A549 (cell line): Measurements from ENCODE around the gene MYRF.

Experiments
- FOSL2 ChIP-seq, 2 experiments: fragments of 450-650 bp in 1 of 2; fragments of >200 bp in 1 of 2; sonication (Bioruptor Twin) in 1 of 2; formaldehyde crosslinking; IDR thresholded peaks; 2 replicates each; pipeline versions ENCODE4 v1.5.0 to v1.6.1; 2016 to 2020; ENCODE audit warnings: mild to moderate bottlenecking in 1 of 2, moderate library complexity in 1 of 2
- MYC ChIP-seq: IDR thresholded peaks from 2 replicates; pipeline ENCODE4 v1.6.1; 2012; ENCODE audit warnings: mild to moderate bottlenecking, inconsistent platforms, low read length, improper control_type of control experiment, borderline replicate concordance
- POLR2A ChIP-seq: IDR thresholded peaks from 2 replicates; pipeline ENCODE4 v1.6.1; 2012; ENCODE audit warnings: mild to moderate bottlenecking, low read length
- SMC3 ChIP-seq: fragments of >200 bp; sonication (Bioruptor Twin); formaldehyde crosslinking; IDR thresholded peaks from 3 replicates; pipeline ENCODE4 v1.6.1; 2018; ENCODE audit warnings: inconsistent platforms
- ZFP36 ChIP-seq: fragments of 450-650 bp; IDR thresholded peaks from 2 replicates; pipeline ENCODE4 v1.6.1; 2014; ENCODE audit warnings: borderline replicate concordance; ENCODE audit not compliant: partially characterized antibody
- TF ChIP-seq, protein P1 (sequence below): fragments of >200 bp; sonication (Bioruptor Twin); formaldehyde crosslinking; IDR thresholded peaks from 3 replicates; pipeline ENCODE4 v1.5.1; 2016

GRCh38 chr11:61757213-61757862, 4.9 kb downstream of the MYRF start:
- 0 out of 2 replicates have a peak, but pooled peaks have one; percentile 14 for TF ChIP-seq POLR2A
- no peak for TF ChIP-seq FOSL2 (IDR thresholded peaks at IDR 0.05)
- no peak for TF ChIP-seq FOSL2 (CRISPR knock-in tag; IDR thresholded peaks at IDR 0.05)
- TF ChIP-seq MYC = no peak
- TF ChIP-seq, protein P1, sequence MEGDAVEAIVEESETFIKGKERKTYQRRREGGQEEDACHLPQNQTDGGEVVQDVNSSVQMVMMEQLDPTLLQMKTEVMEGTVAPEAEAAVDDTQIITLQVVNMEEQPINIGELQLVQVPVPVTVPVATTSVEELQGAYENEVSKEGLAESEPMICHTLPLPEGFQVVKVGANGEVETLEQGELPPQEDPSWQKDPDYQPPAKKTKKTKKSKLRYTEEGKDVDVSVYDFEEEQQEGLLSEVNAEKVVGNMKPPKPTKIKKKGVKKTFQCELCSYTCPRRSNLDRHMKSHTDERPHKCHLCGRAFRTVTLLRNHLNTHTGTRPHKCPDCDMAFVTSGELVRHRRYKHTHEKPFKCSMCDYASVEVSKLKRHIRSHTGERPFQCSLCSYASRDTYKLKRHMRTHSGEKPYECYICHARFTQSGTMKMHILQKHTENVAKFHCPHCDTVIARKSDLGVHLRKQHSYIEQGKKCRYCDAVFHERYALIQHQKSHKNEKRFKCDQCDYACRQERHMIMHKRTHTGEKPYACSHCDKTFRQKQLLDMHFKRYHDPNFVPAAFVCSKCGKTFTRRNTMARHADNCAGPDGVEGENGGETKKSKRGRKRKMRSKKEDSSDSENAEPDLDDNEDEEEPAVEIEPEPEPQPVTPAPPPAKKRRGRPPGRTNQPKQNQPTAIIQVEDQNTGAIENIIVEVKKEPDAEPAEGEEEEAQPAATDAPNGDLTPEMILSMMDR = no peak
- no peak for TF ChIP-seq ZFP36
- no peak for TF ChIP-seq SMC3
